ENCODE results near the gene PRKAG2.

DNA sequence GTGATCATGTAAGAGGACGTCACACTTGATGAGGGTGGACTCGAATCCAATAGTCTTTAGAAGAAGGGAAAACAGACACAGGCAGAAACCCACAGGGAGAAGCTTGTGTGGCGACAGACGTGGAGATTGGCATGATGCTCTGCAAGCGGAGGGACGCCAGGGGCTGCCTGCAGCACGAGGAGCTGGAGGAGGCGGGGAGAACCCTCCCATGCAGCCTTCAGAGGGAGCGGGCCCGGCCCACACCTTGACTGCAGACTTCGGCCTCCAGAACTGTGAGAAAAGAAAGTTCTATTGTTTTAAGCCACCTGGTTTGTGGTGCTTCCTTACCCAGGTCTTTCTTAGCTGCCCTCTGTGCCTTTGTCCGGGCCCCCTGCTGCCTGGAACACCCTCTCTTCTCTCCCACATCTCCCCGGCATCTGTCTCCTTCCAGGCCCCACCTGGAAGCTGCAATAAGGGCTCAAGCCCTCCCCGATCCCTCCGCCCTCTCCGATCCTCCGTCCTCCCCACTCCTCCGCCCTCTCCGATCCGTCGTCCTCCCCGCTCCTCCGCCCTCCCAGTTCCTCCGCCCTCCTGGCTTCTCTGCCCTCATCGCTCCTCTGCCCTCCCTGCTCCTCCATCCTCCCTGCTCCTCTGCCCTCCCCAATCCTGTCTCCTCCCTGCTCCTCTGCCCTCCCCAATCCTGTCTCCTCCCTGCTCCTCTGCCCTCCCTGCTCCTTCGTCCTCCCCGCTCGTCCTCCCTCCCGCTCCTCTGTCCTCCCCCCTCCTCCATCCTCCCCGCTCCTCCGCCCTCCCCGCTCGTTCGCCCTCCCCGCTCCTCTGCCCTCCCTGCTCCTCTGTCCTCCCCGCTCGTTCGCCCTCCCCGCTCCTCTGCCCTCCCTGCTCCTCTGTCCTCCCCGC, 17.4 kb upstream of the PRKAG2 start:
- TF ChIP-seq, protein P1, sequence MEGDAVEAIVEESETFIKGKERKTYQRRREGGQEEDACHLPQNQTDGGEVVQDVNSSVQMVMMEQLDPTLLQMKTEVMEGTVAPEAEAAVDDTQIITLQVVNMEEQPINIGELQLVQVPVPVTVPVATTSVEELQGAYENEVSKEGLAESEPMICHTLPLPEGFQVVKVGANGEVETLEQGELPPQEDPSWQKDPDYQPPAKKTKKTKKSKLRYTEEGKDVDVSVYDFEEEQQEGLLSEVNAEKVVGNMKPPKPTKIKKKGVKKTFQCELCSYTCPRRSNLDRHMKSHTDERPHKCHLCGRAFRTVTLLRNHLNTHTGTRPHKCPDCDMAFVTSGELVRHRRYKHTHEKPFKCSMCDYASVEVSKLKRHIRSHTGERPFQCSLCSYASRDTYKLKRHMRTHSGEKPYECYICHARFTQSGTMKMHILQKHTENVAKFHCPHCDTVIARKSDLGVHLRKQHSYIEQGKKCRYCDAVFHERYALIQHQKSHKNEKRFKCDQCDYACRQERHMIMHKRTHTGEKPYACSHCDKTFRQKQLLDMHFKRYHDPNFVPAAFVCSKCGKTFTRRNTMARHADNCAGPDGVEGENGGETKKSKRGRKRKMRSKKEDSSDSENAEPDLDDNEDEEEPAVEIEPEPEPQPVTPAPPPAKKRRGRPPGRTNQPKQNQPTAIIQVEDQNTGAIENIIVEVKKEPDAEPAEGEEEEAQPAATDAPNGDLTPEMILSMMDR (IDR thresholded peaks at IDR 0.05) = no peak
- TF ChIP-seq POLR2A (IDR thresholded peaks at IDR 0.05) = no peak

Data from breast epithelium (tissue), 3 donors.